SK-N-SH (cell line): ENCODE measurements around the gene DSG4. TPM values are rescaled to one million over a fixed set of nuclear protein-coding genes. Genes with fewer than 3 reads are reported as not detected.

Experiments used
- CTCF ChIA-PET: fragments of 300-600, 350-600 bp; formaldehyde crosslinking; extraction: SDS; loops from one replicate; lab custom pipeline; 2021; lab: Yijun Ruan, JAX
- POLR2A ChIA-PET: fragments of 350-600 bp; sonication (Branson Sonifier 250); formaldehyde crosslinking; extraction: SDS; loops from one replicate; lab custom pipeline; 2020; ENCODE audit warnings: antibody characterized with exemption, inconsistent platforms; lab: Yijun Ruan, JAX
- DNase-seq: peaks from one replicate; pipeline ENCODE4 v3.0.0; 2012
- H2AFZ ChIP-seq: fragments of 200-600 bp; sonication (generic); 2 replicates; pipeline ENCODE4 v1.8.1; 2016; ENCODE audit warnings: antibody characterized with exemption, mild to moderate bottlenecking, low read depth
- H3F3A ChIP-seq: fragments of 200-600 bp; sonication (generic); replicated peaks from 2 replicates; pipeline ENCODE3; 2016; ENCODE audit warnings: antibody characterized with exemption, mild to moderate bottlenecking; ENCODE audit not compliant: insufficient read depth
- H3K27ac ChIP-seq, 2 experiments: fragments of 200-500 bp in 1 of 2; fragments of 200-600 bp in 1 of 2; sonication (Bioruptor generic) in 1 of 2; sonication (generic), shearing (Covaris generic) in 1 of 2; 2 replicates each; pipeline versions ENCODE4 v1.5.1 to v1.6.1; 2014 to 2016; ENCODE audit warnings: low read depth in 2 of 2, inconsistent platforms in 1 of 2, low read length in 1 of 2, mild to moderate bottlenecking in 1 of 2, mixed read lengths in 1 of 2
- H3K27me3 ChIP-seq: fragments of 200-600 bp; sonication (generic), shearing (Covaris generic); 2 replicates; pipeline ENCODE4 v1.6.1; 2016; ENCODE audit warnings: mixed run types; ENCODE audit not compliant: insufficient read depth
- H3K36me3 ChIP-seq, 2 experiments: fragments of 200-500 bp in 1 of 2; fragments of 200-600 bp in 1 of 2; sonication (Bioruptor generic) in 1 of 2; sonication (generic) in 1 of 2; replicated peaks in 1 of 2; 2 replicates each; pipeline versions ENCODE3 to v1.5.1; 2014 to 2016; ENCODE audit warnings: low read length in 1 of 2, mild to moderate bottlenecking in 1 of 2; ENCODE audit not compliant: insufficient read depth in 2 of 2, control insufficient read depth in 1 of 2
- H3K4me1 ChIP-seq, 2 experiments: fragments of 200-500 bp in 1 of 2; fragments of 200-600 bp in 1 of 2; sonication (Bioruptor generic) in 1 of 2; sonication (generic), shearing (Covaris generic) in 1 of 2; 2 replicates each; pipeline versions ENCODE4 v1.5.1 to v1.6.1; 2014 to 2016; ENCODE audit warnings: low read depth in 1 of 2, low read length in 1 of 2, mixed run types in 1 of 2; ENCODE audit not compliant: insufficient read depth in 2 of 2, control insufficient read depth in 1 of 2
- H3K4me2 ChIP-seq: fragments of 200-600 bp; sonication (generic), shearing (Covaris generic); 2 replicates; pipeline ENCODE4 v1.6.1; 2017; ENCODE audit warnings: mixed run types
- H3K4me3 ChIP-seq, 2 experiments: fragments of 200-500 bp in 1 of 2; fragments of 200-600 bp in 1 of 2; sonication (Bioruptor generic) in 1 of 2; sonication (generic), shearing (Covaris generic) in 1 of 2; 2 replicates each; pipeline versions ENCODE4 v1.5.1 to v1.8.1; 2014 to 2016; ENCODE audit warnings: low read depth in 2 of 2, inconsistent platforms in 1 of 2, low read length in 1 of 2, mild to moderate bottlenecking in 1 of 2, mixed read lengths in 1 of 2, moderate library complexity in 1 of 2
- H3K79me2 ChIP-seq: fragments of 200-600 bp; sonication (generic); 2 replicates; pipeline ENCODE4 v1.8.1; 2017; ENCODE audit warnings: mild to moderate bottlenecking; ENCODE audit not compliant: insufficient read depth
- H3K9ac ChIP-seq: fragments of 200-600 bp; sonication (generic); 2 replicates; pipeline ENCODE4 v1.6.1; 2017; ENCODE audit warnings: mixed run types
- H3K9me2 ChIP-seq: fragments of 200-600 bp; sonication (generic); 2 replicates; pipeline ENCODE4 v1.6.1; 2017; ENCODE audit warnings: mixed run types
- H3K9me3 ChIP-seq: fragments of 200-600 bp; sonication (generic); 2 replicates; pipeline ENCODE4 v1.6.1; 2017; ENCODE audit warnings: mixed run types, mild to moderate bottlenecking, moderate library complexity
- H4K20me1 ChIP-seq: fragments of 200-600 bp; sonication (generic); 2 replicates; pipeline ENCODE4 v1.6.1; 2017; ENCODE audit warnings: mild to moderate bottlenecking, mixed run types; ENCODE audit not compliant: insufficient read depth
- EP300 ChIP-seq, 2 experiments: IDR thresholded peaks; 2 replicates each; pipeline versions ENCODE4 v1.4.0 to v1.6.1; 2012; ENCODE audit warnings: borderline replicate concordance in 1 of 2, low read depth in 1 of 2, low read length in 1 of 2
- FOXJ3 ChIP-seq: sonication (generic); formaldehyde crosslinking; IDR thresholded peaks from 2 replicates; pipeline ENCODE4 v1.5.1; 2020; ENCODE audit warnings: mild to moderate bottlenecking, missing genetic modification reagents
- GABPA ChIP-seq: IDR thresholded peaks from 2 replicates; pipeline ENCODE4 v1.4.0; 2012; ENCODE audit warnings: low read depth, mild to moderate bottlenecking
- JUND ChIP-seq: IDR thresholded peaks from 2 replicates; pipeline ENCODE4 v1.4.0; 2012
- NFIC ChIP-seq: IDR thresholded peaks from 2 replicates; pipeline ENCODE4 v1.4.0; 2012; ENCODE audit warnings: borderline replicate concordance
- RAD21 ChIP-seq: IDR thresholded peaks from 2 replicates; pipeline ENCODE4 v1.6.1; 2012; ENCODE audit warnings: mild to moderate bottlenecking, low read length
- RFX5 ChIP-seq: IDR thresholded peaks from 2 replicates; pipeline ENCODE4 v1.6.1; 2012; ENCODE audit warnings: mild to moderate bottlenecking, improper control_type of control experiment, low read length
- RXRA ChIP-seq: IDR thresholded peaks from 2 replicates; pipeline ENCODE4 v1.4.0; 2012; ENCODE audit warnings: low read depth, mild to moderate bottlenecking, borderline replicate concordance
- SIN3A ChIP-seq: IDR thresholded peaks from 2 replicates; pipeline ENCODE4 v1.6.1; 2012; ENCODE audit warnings: low read depth, mild to moderate bottlenecking, low read length, moderate library complexity, borderline replicate concordance
- SMC3 ChIP-seq: IDR thresholded peaks from 2 replicates; pipeline ENCODE4 v1.6.1; 2012; ENCODE audit warnings: low read depth, low read length, improper control_type of control experiment
- YY1 ChIP-seq: IDR thresholded peaks from 2 replicates; pipeline ENCODE4 v1.4.0; 2012; ENCODE audit warnings: low read depth, mild to moderate bottlenecking
- WGBS: methylation state at CpG from one replicate; pipeline ENCODE4 v1.1.6; 2017; ENCODE audit warnings: low lambda C conversion rate; 5-methylcytosine and 5-hydroxymethylcytosine counted together
- polyA plus RNA-seq, 3 experiments: library from polyadenylated mRNA; depleted of rRNA; stranded (reverse); fragments of >200 nt; gene quantifications; 2 replicates each; pipeline ENCODE4 v1.2.3, GENCODE V29; 2012
- TF ChIP-seq, protein P1 (sequence below): IDR thresholded peaks from 2 replicates; pipeline ENCODE4; 2012
- TF ChIP-seq, protein P2 (sequence below): fragments of 150-350 bp; IDR thresholded peaks from 2 replicates; pipeline ENCODE4 v1.6.1; 2017; ENCODE audit warnings: antibody characterized with exemption, low read length, low read depth, borderline replicate concordance
- TF ChIP-seq, protein P3 (sequence below): IDR thresholded peaks from 2 replicates; pipeline ENCODE4 v1.6.1; 2012; ENCODE audit warnings: mild to moderate bottlenecking, low read depth, low read length, moderate library complexity

The DSG4 gene
- polyA plus RNA-seq, 1 of the 3 experiments (the other 2 are of a cell fraction), result not detected

DNA sequence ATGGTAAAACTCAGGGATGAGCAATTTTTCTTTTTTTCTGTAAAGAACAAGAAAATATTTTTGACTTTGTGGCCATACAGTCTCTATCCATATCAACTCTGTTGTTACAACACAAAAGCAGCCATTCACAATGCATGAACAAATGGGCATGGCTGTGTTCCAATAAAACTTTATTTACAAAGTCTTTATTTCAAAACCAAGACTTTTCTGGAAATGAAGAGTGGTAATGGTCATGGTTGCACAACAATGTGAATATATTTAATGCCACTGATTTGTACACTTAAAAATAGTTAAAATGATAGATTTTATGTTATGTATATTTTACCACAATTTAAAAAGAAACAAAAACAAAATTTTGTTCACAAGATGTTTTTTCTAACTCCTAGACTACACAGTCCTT lies 69.3 kb downstream of the DSG4 start (continued):
- TF ChIP-seq, protein P1, sequence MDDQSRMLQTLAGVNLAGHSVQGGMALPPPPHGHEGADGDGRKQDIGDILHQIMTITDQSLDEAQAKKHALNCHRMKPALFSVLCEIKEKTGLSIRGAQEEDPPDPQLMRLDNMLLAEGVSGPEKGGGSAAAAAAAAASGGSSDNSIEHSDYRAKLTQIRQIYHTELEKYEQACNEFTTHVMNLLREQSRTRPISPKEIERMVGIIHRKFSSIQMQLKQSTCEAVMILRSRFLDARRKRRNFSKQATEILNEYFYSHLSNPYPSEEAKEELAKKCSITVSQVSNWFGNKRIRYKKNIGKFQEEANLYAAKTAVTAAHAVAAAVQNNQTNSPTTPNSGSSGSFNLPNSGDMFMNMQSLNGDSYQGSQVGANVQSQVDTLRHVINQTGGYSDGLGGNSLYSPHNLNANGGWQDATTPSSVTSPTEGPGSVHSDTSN, result no peak
- TF ChIP-seq FOXJ3 (CRISPR knock-in tag), result no peak
- TF ChIP-seq JUND, result no peak
- no peak for TF ChIP-seq GABPA

DNA sequence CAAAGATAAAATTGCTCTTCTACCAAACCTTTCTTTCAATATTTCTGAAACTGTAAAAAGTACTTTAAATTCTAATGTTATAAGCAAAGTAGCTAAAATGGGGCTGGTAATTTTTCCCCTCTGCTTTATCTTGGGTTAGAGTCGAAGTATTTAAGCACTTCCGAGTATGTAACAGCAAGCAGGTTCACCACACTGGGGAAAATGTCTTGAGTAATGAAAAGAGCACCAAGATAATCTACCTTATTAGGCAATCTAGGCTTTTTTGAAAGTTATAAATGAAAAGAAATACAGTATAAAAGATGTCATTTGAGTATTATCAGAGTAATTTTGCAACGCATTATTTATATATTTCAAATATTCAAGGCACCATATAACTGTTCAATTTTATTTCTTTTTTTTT lies 70.3 kb downstream of the DSG4 start:
- CTCF ChIA-PET, result no interaction called here
- H3K36me3 ChIP-seq, result no peaks in the 10 kb centered on the region
- H3K27me3 ChIP-seq, result peaks cover 29% of the 10 kb centered on the region
- no peaks in the 10 kb centered on the region for H4K20me1 ChIP-seq
- H3K27ac ChIP-seq, result no peak overlapping the region
- H2AFZ ChIP-seq, result no peak overlapping the region
- no peaks in the 10 kb centered on the region for H3K79me2 ChIP-seq
- H3F3A ChIP-seq, result no peaks in the 10 kb centered on the region
- TF ChIP-seq NFIC (no peak), RAD21 (no peak), SMC3 (no peak), RXRA (no peak), EP300 (IDR thresholded peaks at IDR 0.05; ENCODE audit: borderline replicate concordance in 1 of 2, low read depth in 1 of 2, low read length in 1 of 2) (no peak), SIN3A (no peak), YY1 (no peak), RFX5 (no peak)
- TF ChIP-seq, protein P2, sequence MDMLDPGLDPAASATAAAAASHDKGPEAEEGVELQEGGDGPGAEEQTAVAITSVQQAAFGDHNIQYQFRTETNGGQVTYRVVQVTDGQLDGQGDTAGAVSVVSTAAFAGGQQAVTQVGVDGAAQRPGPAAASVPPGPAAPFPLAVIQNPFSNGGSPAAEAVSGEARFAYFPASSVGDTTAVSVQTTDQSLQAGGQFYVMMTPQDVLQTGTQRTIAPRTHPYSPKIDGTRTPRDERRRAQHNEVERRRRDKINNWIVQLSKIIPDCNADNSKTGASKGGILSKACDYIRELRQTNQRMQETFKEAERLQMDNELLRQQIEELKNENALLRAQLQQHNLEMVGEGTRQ, result no peak
- TF ChIP-seq, protein P1, result no peak
- TF ChIP-seq, protein P3, sequence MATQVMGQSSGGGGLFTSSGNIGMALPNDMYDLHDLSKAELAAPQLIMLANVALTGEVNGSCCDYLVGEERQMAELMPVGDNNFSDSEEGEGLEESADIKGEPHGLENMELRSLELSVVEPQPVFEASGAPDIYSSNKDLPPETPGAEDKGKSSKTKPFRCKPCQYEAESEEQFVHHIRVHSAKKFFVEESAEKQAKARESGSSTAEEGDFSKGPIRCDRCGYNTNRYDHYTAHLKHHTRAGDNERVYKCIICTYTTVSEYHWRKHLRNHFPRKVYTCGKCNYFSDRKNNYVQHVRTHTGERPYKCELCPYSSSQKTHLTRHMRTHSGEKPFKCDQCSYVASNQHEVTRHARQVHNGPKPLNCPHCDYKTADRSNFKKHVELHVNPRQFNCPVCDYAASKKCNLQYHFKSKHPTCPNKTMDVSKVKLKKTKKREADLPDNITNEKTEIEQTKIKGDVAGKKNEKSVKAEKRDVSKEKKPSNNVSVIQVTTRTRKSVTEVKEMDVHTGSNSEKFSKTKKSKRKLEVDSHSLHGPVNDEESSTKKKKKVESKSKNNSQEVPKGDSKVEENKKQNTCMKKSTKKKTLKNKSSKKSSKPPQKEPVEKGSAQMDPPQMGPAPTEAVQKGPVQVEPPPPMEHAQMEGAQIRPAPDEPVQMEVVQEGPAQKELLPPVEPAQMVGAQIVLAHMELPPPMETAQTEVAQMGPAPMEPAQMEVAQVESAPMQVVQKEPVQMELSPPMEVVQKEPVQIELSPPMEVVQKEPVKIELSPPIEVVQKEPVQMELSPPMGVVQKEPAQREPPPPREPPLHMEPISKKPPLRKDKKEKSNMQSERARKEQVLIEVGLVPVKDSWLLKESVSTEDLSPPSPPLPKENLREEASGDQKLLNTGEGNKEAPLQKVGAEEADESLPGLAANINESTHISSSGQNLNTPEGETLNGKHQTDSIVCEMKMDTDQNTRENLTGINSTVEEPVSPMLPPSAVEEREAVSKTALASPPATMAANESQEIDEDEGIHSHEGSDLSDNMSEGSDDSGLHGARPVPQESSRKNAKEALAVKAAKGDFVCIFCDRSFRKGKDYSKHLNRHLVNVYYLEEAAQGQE, result no peak
- no peaks in the 10 kb centered on the region for H3K4me1 ChIP-seq
- no peak for DNase-seq
- H3K4me2 ChIP-seq, result no peak overlapping the region
- no peak overlapping the region for H3K9ac ChIP-seq
- POLR2A ChIA-PET, result no interaction called here
- 12% methylated on average over 3 of the region's 3 CpGs for WGBS
- H3K9me2 ChIP-seq, result no peaks in the 10 kb centered on the region
- no peak overlapping the region for H3K4me3 ChIP-seq
- no peaks in the 10 kb centered on the region for H3K9me3 ChIP-seq
